Endothelial cell of umbilical vein (primary cell): ENCODE measurements around the gene MAGI1. TPM values are rescaled to one million over a fixed set of nuclear protein-coding genes. Genes with fewer than 3 reads are reported as not detected.

Experiments
- BruUV-seq: library from RNA; stranded (reverse); fragments of 400-500 nt; replicated peaks from 2 replicates; lab custom pipeline; 2021; lab: Mats Ljungman, UMichigan
- CTCF ChIA-PET: fragments of 300-600, 350-600 bp; sonication (Branson Sonifier 250); formaldehyde crosslinking; loops from one replicate; lab custom pipeline; 2021; ENCODE audit warnings: antibody characterized with exemption, inconsistent platforms; lab: Charles Lee
- POLR2A ChIA-PET: fragments of 300-600, 350-600 bp; sonication (Branson Sonifier 250); formaldehyde crosslinking; loops from one replicate; lab custom pipeline; 2021; ENCODE audit warnings: antibody characterized with exemption, inconsistent platforms; lab: Charles Lee
- DNase-seq: peaks from one replicate; pipeline ENCODE4 v3.0.0-alpha.2; 2011; ENCODE audit warnings: low read depth, low spot score
- FAIRE-seq: peaks from 2 replicates; lab custom pipeline; 2011; peaks lifted over from hg19 to GRCh38; lab: Jason Lieb, UNC
- H2AFZ ChIP-seq: 2 replicates; pipeline ENCODE4 v1.6.0; 2012; ENCODE audit warnings: low read depth, low read length, control low read depth, inconsistent platforms
- H3K27ac ChIP-seq: 2 replicates; pipeline ENCODE4 v1.5.1; 2011; ENCODE audit warnings: low read depth, mild to moderate bottlenecking, control low read depth, low read length, moderate library complexity; ENCODE audit not compliant: insufficient read depth
- H3K27me3 ChIP-seq, 2 experiments: 2 replicates each; pipeline versions ENCODE4 v1.6.0 to v1.6.1; 2011; ENCODE audit warnings: low read length in 2 of 2, mixed read lengths in 1 of 2; ENCODE audit not compliant: control insufficient read depth in 2 of 2, insufficient read depth in 2 of 2
- H3K36me3 ChIP-seq, 2 experiments: 2 replicates in 1 of 2; 3 replicates in 1 of 2; pipeline ENCODE4 v1.5.1; 2011; ENCODE audit warnings: low read length in 2 of 2, mild to moderate bottlenecking in 1 of 2, moderate library complexity in 1 of 2; ENCODE audit not compliant: control insufficient read depth in 2 of 2, insufficient read depth in 2 of 2; ENCODE audit errors: extremely low read depth in 1 of 2
- H3K4me1 ChIP-seq: 3 replicates; pipeline ENCODE4 v1.5.1; 2011; ENCODE audit warnings: mild to moderate bottlenecking, low read length; ENCODE audit not compliant: control insufficient read depth, insufficient read depth; ENCODE audit errors: extremely low read depth
- H3K4me2 ChIP-seq: 2 replicates; pipeline ENCODE4 v1.6.1; 2011; ENCODE audit warnings: low read length, control low read depth, mixed read lengths; ENCODE audit not compliant: insufficient read depth
- H3K4me3 ChIP-seq, 3 experiments: fragments of 200-600 bp in 1 of 3; sonication (generic), shearing (Covaris generic) in 1 of 3; replicated peaks in 1 of 3; 2 replicates each; pipeline ENCODE4 v1.5.1; 2011 to 2016; ENCODE audit warnings: control low read depth in 3 of 3, low read length in 3 of 3, mild to moderate bottlenecking in 2 of 3, inconsistent platforms in 1 of 3, low read depth in 1 of 3, moderate library complexity in 1 of 3; ENCODE audit not compliant: insufficient read depth in 1 of 3
- H3K79me2 ChIP-seq: 2 replicates; pipeline ENCODE4 v1.6.0; 2012; ENCODE audit warnings: low read length, inconsistent platforms; ENCODE audit not compliant: control insufficient read depth, insufficient read depth
- H3K9ac ChIP-seq: replicated peaks from 2 replicates; pipeline ENCODE3; 2011; ENCODE audit warnings: low read length, control low read depth; ENCODE audit not compliant: insufficient read depth; ENCODE audit errors: extremely low read depth
- H3K9me1 ChIP-seq: replicated peaks from 3 replicates; pipeline ENCODE4 v1.6.0; 2011; ENCODE audit warnings: mild to moderate bottlenecking, low read length; ENCODE audit not compliant: control insufficient read depth, insufficient read depth; ENCODE audit errors: extremely low read depth
- H3K9me3 ChIP-seq: replicated peaks from 2 replicates; pipeline ENCODE4 v1.5.1; 2012; ENCODE audit warnings: low read length, inconsistent platforms; ENCODE audit not compliant: control insufficient read depth, insufficient read depth
- H4K20me1 ChIP-seq: replicated peaks from 2 replicates; pipeline ENCODE3; 2011; ENCODE audit warnings: mild to moderate bottlenecking, low read length; ENCODE audit not compliant: control insufficient read depth, insufficient read depth; ENCODE audit errors: extremely low read depth
- CTCF ChIP-seq, 2 donors: IDR thresholded peaks; 1 replicate in 1 of 2; 2 replicates in 1 of 2; pipeline ENCODE4 v1.5.1; 2011; ENCODE audit warnings: low read length in 2 of 2, mild to moderate bottlenecking in 2 of 2, moderate library complexity in 2 of 2, control low read depth in 1 of 2, inconsistent platforms in 1 of 2, low read depth in 1 of 2; ENCODE audit not compliant: insufficient read depth in 1 of 2; ENCODE audit errors: extremely low read depth in 1 of 2
- EZH2 ChIP-seq: IDR thresholded peaks from 2 replicates; pipeline ENCODE4 v1.6.1; 2012; ENCODE audit warnings: borderline replicate concordance, low read depth, mild to moderate bottlenecking, moderate library complexity, low read length, inconsistent platforms; ENCODE audit not compliant: severe bottlenecking
- FOS ChIP-seq: IDR thresholded peaks from 2 replicates; pipeline ENCODE4 v1.6.1; 2011; ENCODE audit warnings: mild to moderate bottlenecking, low read length, moderate library complexity, borderline replicate concordance; ENCODE audit not compliant: insufficient read depth
- GATA2 ChIP-seq: IDR thresholded peaks from 2 replicates; pipeline ENCODE4 v1.7.0; 2011; ENCODE audit warnings: low read depth, mild to moderate bottlenecking, moderate library complexity, mixed read lengths, low read length; ENCODE audit not compliant: insufficient read length, insufficient read depth
- JUN ChIP-seq: IDR thresholded peaks from 2 replicates; pipeline ENCODE4 v1.6.1; 2011; ENCODE audit warnings: borderline replicate concordance, low read depth; ENCODE audit not compliant: insufficient read length, insufficient read depth
- MYC ChIP-seq: IDR thresholded peaks from one replicate; pipeline ENCODE4 v1.6.1; 2011; ENCODE audit warnings: mild to moderate bottlenecking, low read depth, low read length
- POLR2A ChIP-seq: IDR thresholded peaks from 2 replicates; pipeline ENCODE4 v1.6.1; 2012; ENCODE audit warnings: low read depth, mild to moderate bottlenecking, control low read depth, low read length
- POLR2AphosphoS5 ChIP-seq: IDR thresholded peaks from 2 replicates; pipeline ENCODE4 v1.6.1; 2012; ENCODE audit warnings: low read depth, mild to moderate bottlenecking, control low read depth, low read length, moderate library complexity; ENCODE audit not compliant: insufficient read depth
- dilution Hi-C: fragments of 300-500 bp; cut with MboI; formaldehyde crosslinking; loops from one replicate; pipeline ENCODE4 v1.15.0; 2019; ENCODE audit warnings: low sequenced_read_pairs; ENCODE audit not compliant: extremely low pct_ligation_motif_present
- intact Hi-C: fragments of 100-400 bp; cut with micrococcal nuclease; formaldehyde crosslinking; loops from one replicate; pipeline ENCODE4 v1.10.0; 2022
- polyA plus RNA-seq, 4 experiments: library from polyadenylated mRNA; depleted of rRNA in 3 of 4; stranded (reverse) in 3 of 4; unstranded in 1 of 4; fragments of >200 nt; gene quantifications; 2 replicates each; pipeline versions ENCODE4 v1.2.1 to v1.2.3, GENCODE V29; 2011 to 2012; ENCODE audit warnings: missing spikeins in 1 of 4
- total RNA-seq: library from RNA; stranded (reverse); gene quantifications from 2 replicates; pipeline ENCODE4 v1.2.3, GENCODE V29; 2021
- TF ChIP-seq, protein P1 (sequence below): IDR thresholded peaks from 2 replicates; pipeline ENCODE4 v1.6.1; 2011; ENCODE audit not compliant: insufficient read depth, insufficient read length

The MAGI1 gene
- total and polyA plus RNA-seq, 2 donors (not counting 3 experiments of a cell fraction or from before 2014, with no cell fraction given), result 10.1 to 47.9 TPM

DNA sequence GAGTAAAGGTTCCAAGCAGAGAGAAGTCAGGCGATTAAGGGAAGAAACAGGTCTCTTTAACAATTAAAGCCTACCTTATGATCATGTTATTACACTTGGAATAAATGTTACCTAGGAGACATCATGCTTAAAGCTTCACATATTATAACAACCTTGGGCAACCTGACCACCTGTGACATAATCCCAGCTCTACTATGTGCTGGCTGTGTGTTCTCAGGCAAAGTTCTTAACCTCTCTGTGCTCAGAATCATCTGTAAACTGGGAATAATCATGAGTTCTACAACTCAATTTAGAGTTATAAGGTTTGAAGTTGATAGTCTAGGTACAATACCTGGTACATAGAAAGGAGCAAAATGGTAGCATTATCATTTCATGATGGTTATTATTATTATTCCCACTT is 159.3 kb downstream of the MAGI1 start:
- DNase-seq (no peak), FAIRE-seq (no peak)
- TF ChIP-seq FOS (no peak), EZH2 (no peak), JUN (no peak), CTCF (IDR thresholded peaks at IDR 0.05; ENCODE audit: extremely low read depth in 1 of 2, insufficient read depth in 1 of 2, low read depth in 1 of 2, low read length in 2 of 2) (no peak), MYC (no peak), GATA2 (no peak), POLR2A (no peak), POLR2AphosphoS5 (no peak)
- TF ChIP-seq, protein P1, sequence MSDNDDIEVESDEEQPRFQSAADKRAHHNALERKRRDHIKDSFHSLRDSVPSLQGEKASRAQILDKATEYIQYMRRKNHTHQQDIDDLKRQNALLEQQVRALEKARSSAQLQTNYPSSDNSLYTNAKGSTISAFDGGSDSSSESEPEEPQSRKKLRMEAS, result no peak
- dilution Hi-C loops (no loop called here), intact Hi-C loops (no loop called here)
- no peak overlapping the region for H3K4me3 ChIP-seq
- H2AFZ ChIP-seq, result no peak overlapping the region
- peaks cover 15% of the 10 kb centered on the region for H3K4me1 ChIP-seq
- BruUV-seq, result no TSS peak
- no peaks in the 10 kb centered on the region for H3K27me3 ChIP-seq
- H3K36me3 ChIP-seq, result no peaks in the 10 kb centered on the region
- ChIA-PET POLR2A (no interaction called here), CTCF (no interaction called here)
- peaks cover 7% of the 10 kb centered on the region for H4K20me1 ChIP-seq
- no peaks in the 10 kb centered on the region for H3K79me2 ChIP-seq
- H3K9me3 ChIP-seq, result no peaks in the 10 kb centered on the region
- H3K9me1 ChIP-seq, result no peaks in the 10 kb centered on the region
- H3K9ac ChIP-seq, result no peak overlapping the region
- no peak overlapping the region for H3K27ac ChIP-seq
- no peak overlapping the region for H3K4me2 ChIP-seq
